Measurements from ENCODE around the gene NUPR1.
"Not testable (repeated sequence)": the region's sequence is repeated elsewhere in the genome, so short reads cannot be mapped to it uniquely, and the experiment has no call there.

NUPR1 gene

GRCh38 chr16:28526201-28527099, 12.3 kb downstream of the NUPR1 start:
- DNase-seq: no peak

- no peak for DNase-seq
Measured at GRCh38 chr16:28524681-28525171, 14.0 kb downstream of the NUPR1 start.

- DNase-seq: no peak
Measured at GRCh38 chr16:28522792-28523191, 16.0 kb downstream of the NUPR1 start.

- DNase-seq: no peak
Measured at GRCh38 chr16:28521436-28521835, 17.3 kb downstream of the NUPR1 start.

GRCh38 chr16:28520672-28521071, 18.1 kb downstream of the NUPR1 start:
- no peak for DNase-seq

GRCh38 chr16:28514246-28514645, 24.5 kb downstream of the NUPR1 start:
- DNase-seq: no peak

GRCh38 chr16:28513484-28514181, 25.1 kb downstream of the NUPR1 start:
- DNase-seq: no peak

- no peak for DNase-seq
Measured at GRCh38 chr16:28511801-28512789, 26.7 kb downstream of the NUPR1 start.

GRCh38 chr16:28511031-28511430, 27.7 kb downstream of the NUPR1 start:
- no peak for DNase-seq

GRCh38 chr16:28505489-28506137, 33.2 kb downstream of the NUPR1 start:
- DNase-seq: no peak

- peak; percentile 66 for DNase-seq
Measured at GRCh38 chr16:28504707-28505404, 33.9 kb downstream of the NUPR1 start.

GRCh38 chr16:28503470-28504259, 35.1 kb downstream of the NUPR1 start:
- DNase-seq: no peak

GRCh38 chr16:28502290-28502689, 36.5 kb downstream of the NUPR1 start:
- DNase-seq: no peak

- no peak for DNase-seq
Measured at GRCh38 chr16:28501258-28502232, 37.2 kb downstream of the NUPR1 start.

GRCh38 chr16:28500476-28501180, 38.1 kb downstream of the NUPR1 start:
- DNase-seq: not testable (repeated sequence)

GRCh38 chr16:28499854-28500253, 38.9 kb downstream of the NUPR1 start:
- no peak for DNase-seq

- no peak for DNase-seq
Measured at GRCh38 chr16:28498666-28499381, 40.0 kb downstream of the NUPR1 start.
